IMR-90 (cell line): Measurements from ENCODE around the gene TRAPPC5.

Experiments used
- CTCF ChIP-seq: conservative IDR thresholded peaks from 2 replicates; pipeline ENCODE4 v1.5.1; 2012; ENCODE audit warnings: mild to moderate bottlenecking, low read depth, low read length, improper control_type of control experiment
- POLR2A ChIP-seq: IDR thresholded peaks from 2 replicates; pipeline ENCODE4 v1.6.1; 2012; ENCODE audit warnings: mild to moderate bottlenecking, low read depth, low read length
- RCOR1 ChIP-seq: IDR thresholded peaks from 2 replicates; pipeline ENCODE4 v1.6.1; 2012; ENCODE audit warnings: mild to moderate bottlenecking, low read length, improper control_type of control experiment; ENCODE audit not compliant: insufficient replicate concordance
- USF2 ChIP-seq: fragments of 150-350 bp; IDR thresholded peaks from 2 replicates; pipeline ENCODE4 v1.6.1; 2017; ENCODE audit warnings: mild to moderate bottlenecking, antibody characterized with exemption, low read length, low read depth

DNA sequence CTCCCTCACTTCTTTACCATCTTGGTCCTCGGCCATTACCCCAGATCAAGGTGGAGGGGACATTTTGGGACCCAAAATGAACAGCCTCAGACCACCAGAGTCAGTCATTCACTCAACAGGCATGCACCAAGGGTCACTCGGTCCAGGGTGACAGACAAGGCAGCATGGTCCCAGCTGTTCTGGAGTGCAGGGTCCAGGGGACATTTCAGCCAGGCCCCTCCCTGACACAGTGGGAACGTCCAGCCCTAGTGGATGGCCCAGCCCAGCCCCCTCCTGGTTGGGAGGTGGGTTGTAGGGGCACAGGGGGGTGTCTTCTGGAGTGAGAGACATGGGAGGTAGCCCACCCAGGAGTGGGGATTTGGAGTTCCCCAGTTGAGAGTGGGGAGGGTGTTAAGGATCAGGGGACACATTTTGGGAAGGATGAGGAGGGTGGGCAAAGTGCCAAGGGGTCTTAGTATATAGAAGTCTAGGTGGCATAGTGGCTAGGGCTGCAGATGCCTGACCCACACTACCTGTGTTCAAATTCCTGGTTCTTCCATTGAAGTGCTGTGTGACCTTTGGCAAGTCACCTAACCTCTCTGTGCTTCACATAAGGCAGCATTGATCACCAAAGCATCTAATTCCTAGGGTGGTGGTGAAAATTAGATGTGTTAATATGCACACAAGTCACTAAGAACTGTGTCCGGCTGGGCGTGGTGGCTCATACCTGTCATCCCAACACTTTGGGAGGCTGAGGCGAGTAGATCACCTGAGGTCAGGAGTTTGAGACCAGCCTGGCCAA, 23.8 kb downstream of the TRAPPC5 start:
- TF ChIP-seq CTCF (no peak), USF2 (no peak), POLR2A (no peak), RCOR1 (no peak)
